ENCODE measurements around the gene PGM5.
"Not testable (repeated sequence)": the region's sequence is repeated elsewhere in the genome, so short reads cannot be mapped to it uniquely, and the experiment has no call there.

The PGM5 gene

GRCh38 chr9:68356380-68357118, at the start of gene PGM5:
Gene PGM5 (plus strand): TSS chr9:68356611. CDS start chr9:68357128, 517 bp downstream.
- H3K4me3 ChIP-seq (ENCODE audit: low read depth, low read length); DNase-seq (ENCODE audit: low read depth): not testable (repeated sequence)

DNA sequence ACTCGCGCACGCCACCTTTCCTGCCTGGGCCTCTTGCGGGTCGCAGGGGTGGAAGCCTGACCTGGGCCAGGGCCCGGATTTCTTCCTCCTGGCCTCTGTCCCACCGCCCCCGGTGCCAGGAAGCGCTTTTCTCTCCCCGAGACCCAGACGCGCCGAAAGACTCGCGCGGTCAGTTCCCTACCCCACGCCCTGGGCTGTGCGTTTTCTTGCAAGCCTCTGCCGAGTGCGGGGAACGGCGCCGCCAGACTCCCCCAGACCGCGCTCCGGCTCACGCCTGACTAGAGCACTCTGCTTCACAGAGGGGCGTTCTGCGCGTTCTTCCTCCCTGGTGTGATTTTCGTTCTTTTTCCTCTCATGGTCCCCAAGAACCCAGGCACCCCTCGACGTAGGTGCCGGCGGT, 49.3 kb upstream of the PGM5 start:
- not testable (repeated sequence) for DNase-seq (ENCODE audit: low read depth); H3K4me3 ChIP-seq (ENCODE audit: low read depth, low read length)

GRCh38 chr9:68307654-68308053, 48.8 kb upstream of the PGM5 start:
- not testable (repeated sequence) for H3K4me3 ChIP-seq (ENCODE audit: low read depth, low read length); DNase-seq (ENCODE audit: low read depth)

- DNase-seq (ENCODE audit: low read depth); H3K4me3 ChIP-seq (ENCODE audit: low read depth, low read length): not testable (repeated sequence)
These were observed 45.2 kb upstream of the PGM5 start for GRCh38 chr9:68311208-68311607.

DNA sequence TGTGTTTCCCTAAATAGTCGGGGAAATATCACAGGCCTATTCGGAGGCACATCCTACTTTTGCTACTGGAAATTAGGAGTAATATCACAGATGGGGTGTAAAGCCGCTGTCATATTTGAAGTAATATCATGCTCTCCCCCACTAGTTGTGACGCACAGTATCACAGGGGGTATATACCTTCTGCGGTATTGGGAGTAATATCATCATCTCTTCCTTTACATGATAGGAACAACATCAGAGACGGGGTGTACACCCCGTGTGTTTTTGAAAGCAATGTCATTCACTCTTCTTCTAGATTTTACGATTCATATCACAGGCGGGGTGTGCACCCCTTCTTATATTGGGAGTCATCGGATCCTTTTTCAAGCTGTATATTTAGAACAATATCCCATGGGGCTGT, 38.2 kb upstream of the PGM5 start:
- not testable (repeated sequence) for H3K4me3 ChIP-seq (ENCODE audit: low read depth, low read length); DNase-seq (ENCODE audit: low read depth)

DNA sequence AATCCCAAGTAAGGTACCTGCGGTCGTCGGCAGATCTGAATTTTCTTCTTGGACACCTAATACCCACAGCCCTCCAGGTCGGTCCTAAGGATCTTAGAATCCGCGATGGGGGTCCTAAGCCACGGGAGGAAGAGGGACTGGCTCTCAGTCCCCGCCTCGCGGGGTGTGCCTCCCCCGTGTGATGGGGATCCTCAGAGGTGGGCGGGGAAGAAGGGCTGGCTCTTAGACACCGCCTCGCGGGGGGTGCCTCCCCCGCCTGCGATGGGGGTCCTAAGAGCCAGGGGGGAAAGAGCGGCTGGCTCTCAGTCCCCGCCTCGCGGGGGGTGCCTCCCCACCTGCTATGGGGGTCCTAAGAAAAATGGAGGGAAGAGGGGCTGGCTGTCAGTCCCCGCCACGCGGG, 32.7 kb upstream of the PGM5 start:
- DNase-seq (ENCODE audit: low read depth); H3K4me3 ChIP-seq (ENCODE audit: low read depth, low read length): not testable (repeated sequence)

DNA sequence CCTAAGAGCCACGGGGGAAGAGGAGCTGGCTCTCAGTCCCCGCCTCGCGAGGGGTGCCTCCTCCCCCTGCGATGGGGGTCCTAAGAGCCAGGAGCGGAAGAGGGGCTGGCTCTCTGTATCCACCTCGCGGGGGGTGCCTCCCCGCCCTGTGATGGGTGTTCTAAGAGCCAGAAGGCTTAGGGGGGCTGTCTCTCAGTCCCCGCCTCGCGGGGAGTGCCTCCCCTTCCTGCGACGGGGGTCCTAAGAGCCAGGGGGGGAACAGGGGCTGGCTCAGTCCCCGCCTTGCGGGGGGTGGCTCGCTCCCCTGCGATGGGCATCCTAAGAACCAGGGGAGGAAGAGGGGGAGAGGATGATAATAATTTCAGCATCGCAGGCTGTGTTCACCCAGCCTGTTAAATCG, 31.9 kb upstream of the PGM5 start:
- H3K4me3 ChIP-seq (ENCODE audit: low read depth, low read length); DNase-seq (ENCODE audit: low read depth): not testable (repeated sequence)

DNA sequence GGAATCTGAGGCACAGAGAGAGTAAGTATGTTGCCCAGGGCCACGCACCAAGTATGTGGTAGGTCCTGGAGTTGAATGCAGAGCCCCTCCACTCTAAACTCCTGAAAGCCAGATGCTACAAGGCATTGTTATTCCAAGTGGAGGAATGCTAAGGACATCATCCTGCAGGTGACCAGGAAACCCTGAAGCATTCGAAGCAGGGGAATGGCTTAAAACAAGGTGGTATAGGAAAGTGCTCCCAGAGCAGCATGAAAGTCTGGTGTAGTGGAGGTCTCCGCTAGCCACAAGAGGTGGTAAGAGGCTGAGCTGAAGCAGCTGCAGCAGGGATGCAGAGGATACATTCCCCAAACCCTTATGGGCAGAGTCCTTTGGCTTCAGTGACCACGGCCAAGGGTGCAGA, 27.3 kb upstream of the PGM5 start:
- not testable (repeated sequence) for DNase-seq (ENCODE audit: low read depth); H3K4me3 ChIP-seq (ENCODE audit: low read depth, low read length)

DNA sequence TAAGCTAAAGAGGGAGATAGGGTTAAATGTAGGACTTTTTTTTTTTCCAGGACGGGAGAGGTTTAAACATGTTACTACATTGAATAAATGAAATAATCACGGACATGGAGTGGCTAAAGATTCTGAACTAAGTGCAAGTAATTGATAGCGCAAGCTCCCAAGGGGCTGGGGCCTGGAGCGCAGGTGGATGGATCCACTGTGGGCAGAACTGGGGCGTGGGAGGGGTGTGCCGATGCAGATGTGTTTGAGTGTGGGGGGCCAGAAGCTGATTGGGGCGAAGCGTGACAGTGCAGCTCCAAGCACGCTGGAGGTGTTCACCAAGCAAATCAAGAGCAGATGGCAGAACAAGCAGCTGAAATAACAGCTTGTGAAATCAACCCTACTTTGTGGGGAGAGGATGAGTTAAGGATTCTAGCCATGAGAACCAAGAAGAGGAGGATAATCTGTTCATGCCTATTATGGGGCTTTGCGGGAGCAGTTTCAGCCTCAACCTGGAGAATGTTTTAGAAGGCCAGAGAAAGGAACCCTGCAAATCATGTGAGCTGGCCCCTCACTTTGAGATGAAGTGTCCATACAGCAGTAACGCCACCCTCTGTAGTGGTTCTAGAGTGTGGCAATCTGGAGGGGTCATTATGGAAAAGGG, 25.8 kb upstream of the PGM5 start:
- not testable (repeated sequence) for DNase-seq (ENCODE audit: low read depth)

DNA sequence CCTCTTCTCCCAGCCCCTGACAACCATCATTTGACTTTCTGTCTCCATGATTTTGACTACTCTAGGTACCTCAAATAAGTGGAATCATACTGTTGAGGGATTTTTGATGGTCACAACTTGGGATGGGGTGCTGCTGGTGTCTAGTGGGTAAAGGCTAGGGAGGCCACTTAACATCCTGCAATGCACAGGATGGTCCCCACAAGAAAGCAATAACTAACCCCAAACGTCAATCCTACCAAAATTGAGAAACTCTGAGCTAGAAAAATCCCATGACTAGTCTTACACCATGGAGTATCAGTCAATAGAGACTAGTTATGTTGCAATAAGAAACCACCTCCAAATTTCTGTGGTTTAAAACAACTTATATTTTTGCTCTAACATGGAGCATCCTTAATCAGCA, 24.3 kb upstream of the PGM5 start:
- not testable (repeated sequence) for H3K4me3 ChIP-seq (ENCODE audit: low read depth, low read length); DNase-seq (ENCODE audit: low read depth)

More for the DNA sequence above, 25.8 kb upstream of the PGM5 start:
- not testable (repeated sequence) for H3K4me3 ChIP-seq (ENCODE audit: low read depth, low read length)

DNA sequence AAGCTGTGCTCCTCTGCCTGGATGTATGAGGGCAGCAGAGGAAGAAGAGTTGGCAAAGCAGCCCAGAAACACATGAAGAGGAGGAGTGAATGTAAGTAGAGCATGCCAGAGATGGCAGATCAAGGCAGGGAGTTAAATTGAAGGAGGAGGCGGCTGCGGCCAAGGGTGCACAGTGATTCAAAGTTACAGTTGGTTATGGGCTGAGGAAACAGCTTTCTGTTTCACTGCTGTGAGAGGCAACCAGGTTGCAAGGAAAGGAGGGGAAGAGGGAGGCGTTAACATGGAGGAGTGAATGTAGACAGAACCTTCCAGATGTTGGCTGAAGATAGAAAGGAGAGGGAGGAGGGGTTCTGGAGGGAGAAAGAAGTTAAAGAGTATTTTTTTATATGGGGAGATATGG, 20.5 kb upstream of the PGM5 start:
- not testable (repeated sequence) for H3K4me3 ChIP-seq (ENCODE audit: low read depth, low read length); DNase-seq (ENCODE audit: low read depth)

GRCh38 chr9:68336639-68337339, 19.6 kb upstream of the PGM5 start:
- H3K4me3 ChIP-seq (ENCODE audit: low read depth, low read length); DNase-seq (ENCODE audit: low read depth): not testable (repeated sequence)

- not testable (repeated sequence) for H3K4me3 ChIP-seq (ENCODE audit: low read depth, low read length); DNase-seq (ENCODE audit: low read depth)
These were observed 18.4 kb upstream of the PGM5 start for GRCh38 chr9:68338000-68338399.

DNA sequence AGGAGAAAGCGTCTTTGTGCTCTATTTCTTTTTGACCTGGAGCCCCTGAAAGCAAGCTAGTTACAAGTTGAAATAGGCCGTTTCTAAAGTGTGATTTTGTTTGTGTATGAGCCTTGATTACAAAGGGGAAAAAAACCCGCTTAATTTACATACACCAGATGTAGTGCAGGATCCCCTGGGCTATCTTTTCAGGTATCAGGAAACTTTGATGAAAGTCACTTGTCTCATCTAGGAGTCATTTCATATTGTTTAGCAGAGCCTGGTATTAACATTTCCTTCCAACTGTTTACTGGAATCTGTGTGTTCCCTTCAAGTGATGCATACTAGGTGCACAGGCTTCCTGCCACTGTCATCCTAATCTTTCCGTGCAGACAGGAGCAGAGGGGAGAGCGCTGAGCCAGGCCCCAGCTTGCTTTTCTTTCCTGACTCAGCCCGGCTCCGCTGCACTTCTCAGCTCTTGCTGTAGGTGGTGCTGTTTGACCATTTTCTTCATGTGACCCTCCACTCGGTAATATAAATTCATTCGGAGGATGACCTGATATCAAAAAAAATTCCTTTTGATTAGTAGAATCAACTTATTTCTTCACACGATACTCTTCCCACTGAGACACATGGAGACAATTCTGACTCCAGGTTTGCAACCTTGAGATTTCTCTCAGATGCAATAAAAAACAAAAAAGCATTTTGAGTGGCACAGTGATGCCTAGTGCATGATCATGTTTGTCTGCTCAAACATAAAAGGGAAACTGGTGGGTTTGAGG, 14.0 kb upstream of the PGM5 start:
- not testable (repeated sequence) for DNase-seq (ENCODE audit: low read depth); H3K4me3 ChIP-seq (ENCODE audit: low read depth, low read length)

GRCh38 chr9:68343242-68343641, 13.2 kb upstream of the PGM5 start:
- H3K4me3 ChIP-seq (ENCODE audit: low read depth, low read length); DNase-seq (ENCODE audit: low read depth): not testable (repeated sequence)

- not testable (repeated sequence) for DNase-seq (ENCODE audit: low read depth); H3K4me3 ChIP-seq (ENCODE audit: low read depth, low read length)
These were observed 12.4 kb upstream of the PGM5 start for GRCh38 chr9:68343992-68344391.

DNA sequence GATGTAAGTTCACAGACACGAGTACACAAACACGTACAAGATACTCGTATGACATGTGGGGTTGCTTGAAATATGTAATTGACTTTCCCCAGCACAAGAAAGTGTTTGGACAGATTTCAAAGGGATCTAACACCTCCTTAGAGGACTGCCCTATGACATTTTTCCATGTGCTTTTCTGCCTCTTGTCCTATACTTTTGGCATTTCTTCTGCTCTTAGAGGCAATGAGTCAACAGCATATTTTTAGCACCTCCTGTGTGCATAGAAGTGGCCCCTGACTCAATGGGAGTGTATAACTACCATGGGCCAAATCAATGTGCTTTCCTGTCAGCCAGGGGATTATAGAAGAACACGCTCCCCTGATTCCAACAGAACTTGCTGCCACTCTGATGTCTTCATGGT, 4.7 kb upstream of the PGM5 start:
- not testable (repeated sequence) for H3K4me3 ChIP-seq (ENCODE audit: low read depth, low read length); DNase-seq (ENCODE audit: low read depth)

GRCh38 chr9:68355993-68356379, 425 bp upstream of the PGM5 start:
- not testable (repeated sequence) for H3K4me3 ChIP-seq (ENCODE audit: low read depth, low read length); DNase-seq (ENCODE audit: low read depth)

GRCh38 chr9:68357119-68357714, 806 bp downstream of the PGM5 start:
- not testable (repeated sequence) for H3K4me3 ChIP-seq (ENCODE audit: low read depth, low read length); DNase-seq (ENCODE audit: low read depth)
